Mucosa of descending colon (tissue), 3 donors: ENCODE data around the gene PAQR5. TPM values are rescaled to one million over a fixed set of nuclear protein-coding genes. Genes with fewer than 3 reads are reported as not detected.

Source experiments
- ATAC-seq: fragments of 200-7000 bp; cut with Tn5 transposase; one replicate; pipeline ENCODE4 v1.9.1; 2020; ENCODE audit warnings: mild to moderate bottlenecking, moderate library complexity
- DNase-seq, 3 donors: peaks; one replicate each; pipeline ENCODE4 v3.0.0-alpha.2; 2020
- H3K36me3 ChIP-seq: fragments of 200-600 bp; one replicate; pipeline ENCODE4 v1.8.0; 2021; ENCODE audit warnings: low read depth, mild to moderate bottlenecking
- H3K4me1 ChIP-seq: fragments of 200-600 bp; one replicate; pipeline ENCODE4 v1.8.0; 2021; ENCODE audit warnings: low read depth, mild to moderate bottlenecking
- H3K4me3 ChIP-seq: fragments of 200-600 bp; one replicate; pipeline ENCODE4 v1.8.0; 2021; ENCODE audit warnings: mild to moderate bottlenecking
- H3K9me3 ChIP-seq: fragments of 200-600 bp; one replicate; pipeline ENCODE4 v1.8.0; 2021; ENCODE audit warnings: mild to moderate bottlenecking
- intact Hi-C, 2 donors: fragments of 100-400 bp; cut with DNase I in 1 of 2; cut with micrococcal nuclease in 1 of 2; formaldehyde crosslinking; loops; one replicate each; pipeline versions ENCODE4 v1.11.0 to v1.11.1; 2022; cut with DNase I, micrococcal nuclease
- total RNA-seq, 3 donors: library from RNA; stranded (reverse); fragmentation: NEBNext Ultra II Directional in 2 of 3; extraction: Animal tissue kit (Norgen Biotek cat#: 25700) in 2 of 3; gene quantifications; one replicate each; pipeline versions ENCODE4 v1.2.1 to v1.2.4, GENCODE V29; 2021 to 2023
- TF ChIP-seq, protein P1 (sequence below): fragments of 200-600 bp; IDR thresholded peaks from one replicate; pipeline ENCODE4 v1.8.0; 2022; ENCODE audit warnings: antibody characterized with exemption, mild to moderate bottlenecking
- donor health status: DM: no; HTN: no; CAD: no; lungs with moderate emphysema.
- donor health status: DM: no; HTN: no; CAD: no.
- donor health status: DM: no; HTN: yes; CAD: no.

PAQR5 gene
- total RNA-seq, 3 donors from 2014 or later, result 27.7 to 82.6 (median 37.7) TPM

- peak; percentile 39 for ATAC-seq
- DNase-seq, result peak in 1 of 3 donors; percentile 77
- H3K4me1 ChIP-seq, result peaks cover 54% of the 10 kb centered on the region
- TF ChIP-seq, protein P1, sequence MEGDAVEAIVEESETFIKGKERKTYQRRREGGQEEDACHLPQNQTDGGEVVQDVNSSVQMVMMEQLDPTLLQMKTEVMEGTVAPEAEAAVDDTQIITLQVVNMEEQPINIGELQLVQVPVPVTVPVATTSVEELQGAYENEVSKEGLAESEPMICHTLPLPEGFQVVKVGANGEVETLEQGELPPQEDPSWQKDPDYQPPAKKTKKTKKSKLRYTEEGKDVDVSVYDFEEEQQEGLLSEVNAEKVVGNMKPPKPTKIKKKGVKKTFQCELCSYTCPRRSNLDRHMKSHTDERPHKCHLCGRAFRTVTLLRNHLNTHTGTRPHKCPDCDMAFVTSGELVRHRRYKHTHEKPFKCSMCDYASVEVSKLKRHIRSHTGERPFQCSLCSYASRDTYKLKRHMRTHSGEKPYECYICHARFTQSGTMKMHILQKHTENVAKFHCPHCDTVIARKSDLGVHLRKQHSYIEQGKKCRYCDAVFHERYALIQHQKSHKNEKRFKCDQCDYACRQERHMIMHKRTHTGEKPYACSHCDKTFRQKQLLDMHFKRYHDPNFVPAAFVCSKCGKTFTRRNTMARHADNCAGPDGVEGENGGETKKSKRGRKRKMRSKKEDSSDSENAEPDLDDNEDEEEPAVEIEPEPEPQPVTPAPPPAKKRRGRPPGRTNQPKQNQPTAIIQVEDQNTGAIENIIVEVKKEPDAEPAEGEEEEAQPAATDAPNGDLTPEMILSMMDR, result no peak
- H3K9me3 ChIP-seq, result no peaks in the 10 kb centered on the region
- no peaks in the 10 kb centered on the region for H3K36me3 ChIP-seq
- intact Hi-C loops, result no loop called here
- H3K4me3 ChIP-seq, result peak overlapping the region; percentile 9
These were observed 22.4 kb downstream of the PAQR5 start for GRCh38 chr15:69320977-69321554.

GRCh38 chr15:69323893-69324430 lies 25.2 kb downstream of the PAQR5 start:
- H3K36me3 ChIP-seq, result no peaks in the 10 kb centered on the region
- TF ChIP-seq, protein P1, result no peak
- intact Hi-C loops, result no loop called here
- no peak for DNase-seq
- H3K4me1 ChIP-seq, result peaks cover 45% of the 10 kb centered on the region
- H3K4me3 ChIP-seq, result no peak overlapping the region
- no peak for ATAC-seq
- H3K9me3 ChIP-seq, result no peaks in the 10 kb centered on the region

- ATAC-seq (no peak), DNase-seq (no peak)
- intact Hi-C loops, result no loop called here
- Histone ChIP-seq H3K36me3 (no peaks in the 10 kb centered on the region), H3K4me1 (peaks cover 39% of the 10 kb centered on the region), H3K9me3 (no peaks in the 10 kb centered on the region), H3K4me3 (no peak overlapping the region)
- TF ChIP-seq, protein P1, result no peak
These were observed 25.9 kb downstream of the PAQR5 start for GRCh38 chr15:69324565-69324964.

DNA sequence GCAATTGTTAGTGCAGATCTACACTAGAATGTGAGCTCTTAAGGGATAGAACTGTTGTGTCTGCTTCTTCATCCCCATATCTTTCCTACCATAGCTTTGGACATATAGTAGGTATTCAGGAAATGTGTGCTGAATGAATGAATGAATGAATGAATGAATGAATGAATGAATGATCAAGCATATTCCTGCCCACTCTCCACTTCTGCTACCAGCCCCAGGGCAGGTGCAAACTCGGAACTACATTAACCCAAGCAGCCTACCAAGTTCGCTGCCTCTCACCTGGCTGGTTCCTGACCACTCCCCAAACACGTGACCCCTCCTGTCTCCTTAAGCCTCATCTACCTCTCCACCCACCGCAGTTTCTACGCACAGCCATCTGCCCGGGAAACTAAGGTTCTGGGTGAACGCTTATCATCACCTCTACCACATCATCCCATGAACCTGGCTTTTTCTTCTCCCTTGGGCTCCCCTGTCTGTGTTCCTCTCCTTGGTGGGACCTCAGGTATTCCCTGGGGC lies 26.8 kb downstream of the PAQR5 start:
- Histone ChIP-seq H3K4me1 (peaks cover 35% of the 10 kb centered on the region), H3K4me3 (no peak overlapping the region), H3K36me3 (no peaks in the 10 kb centered on the region), H3K9me3 (no peaks in the 10 kb centered on the region)
- intact Hi-C loops, result no loop called here
- DNase-seq, result peak in 1 of 3 donors; percentile 75
- ATAC-seq, result no peak
- TF ChIP-seq, protein P1, result no peak

GRCh38 chr15:69328080-69328479 lies 29.4 kb downstream of the PAQR5 start:
- H3K36me3 ChIP-seq, result no peaks in the 10 kb centered on the region
- H3K4me1 ChIP-seq, result peaks cover 24% of the 10 kb centered on the region
- no peaks in the 10 kb centered on the region for H3K9me3 ChIP-seq
- intact Hi-C loops, result no loop called here
- ATAC-seq (peak; percentile 53), DNase-seq (no peak)
- H3K4me3 ChIP-seq, result no peak overlapping the region
- TF ChIP-seq, protein P1, result no peak
